Calu3 (cell line): ENCODE measurements around the gene SLC1A6. TPM values are rescaled to one million over a fixed set of nuclear protein-coding genes. Genes with fewer than 3 reads are reported as not detected.

Experiments
- BruUV-seq: library from RNA; stranded (reverse); fragments of 400-500 nt; replicated peaks from 2 replicates; lab custom pipeline; 2021; lab: Mats Ljungman, UMichigan
- CTCF ChIA-PET: fragments of 300-600 bp; sonication (Branson Sonifier 250); formaldehyde crosslinking; loops from one replicate; lab custom pipeline; 2022; ENCODE audit warnings: antibody characterized with exemption; lab: Charles Lee
- DNase-seq: peaks from one replicate; pipeline ENCODE4 v3.0.0; 2022
- H3K27ac Mint-ChIP-seq: one replicate; pipeline ENCODE4 v1.8.0; 2022; ENCODE audit warnings: mixed read lengths; ENCODE audit not compliant: unreplicated experiment
- H3K27me3 Mint-ChIP-seq: one replicate; pipeline ENCODE4 v1.8.0; 2022; ENCODE audit warnings: mixed read lengths; ENCODE audit not compliant: unreplicated experiment
- H3K36me3 Mint-ChIP-seq: one replicate; pipeline ENCODE4 v1.8.0; 2022; ENCODE audit warnings: mild to moderate bottlenecking, moderate library complexity, mixed read lengths; ENCODE audit not compliant: insufficient read depth, unreplicated experiment
- H3K4me1 Mint-ChIP-seq: one replicate; pipeline ENCODE4 v1.8.0; 2022; ENCODE audit warnings: mild to moderate bottlenecking, low read depth, mixed read lengths; ENCODE audit not compliant: unreplicated experiment
- H3K4me3 Mint-ChIP-seq: one replicate; pipeline ENCODE4 v1.8.0; 2022; ENCODE audit warnings: mild to moderate bottlenecking, low read depth, moderate library complexity, mixed read lengths; ENCODE audit not compliant: unreplicated experiment
- H3K9me3 Mint-ChIP-seq: one replicate; pipeline ENCODE4 v1.8.0; 2022; ENCODE audit warnings: low read depth, mixed read lengths; ENCODE audit not compliant: unreplicated experiment
- intact Hi-C: fragments of 100-400 bp; cut with micrococcal nuclease; formaldehyde crosslinking; loops from one replicate; pipeline ENCODE4 v1.10.0; 2022; ENCODE audit not compliant: unreplicated experiment
- total RNA-seq: library from RNA; stranded (reverse); gene quantifications from 2 replicates; pipeline ENCODE4 v1.2.3, GENCODE V29; 2022
- TF ChIP-seq, protein P1 (sequence below): fragments of 200-600 bp; IDR thresholded peaks from one replicate; pipeline ENCODE4 v1.8.0; 2022; ENCODE audit warnings: antibody characterized with exemption; ENCODE audit not compliant: unreplicated experiment

Gene SLC1A6
- total RNA-seq, 1 experiment from 2014 or later = not detected

- Mint-ChIP-seq H3K36me3 (no peaks in the 10 kb centered on the region), H3K4me3 (no peak overlapping the region), H3K27me3 (peaks cover 15% of the 10 kb centered on the region), H3K4me1 (no peaks in the 10 kb centered on the region), H3K9me3 (peaks cover 3% of the 10 kb centered on the region), H3K27ac (no peak overlapping the region)
- intact Hi-C loops = no loop called here
- DNase-seq = no peak
- TF ChIP-seq, protein P1, sequence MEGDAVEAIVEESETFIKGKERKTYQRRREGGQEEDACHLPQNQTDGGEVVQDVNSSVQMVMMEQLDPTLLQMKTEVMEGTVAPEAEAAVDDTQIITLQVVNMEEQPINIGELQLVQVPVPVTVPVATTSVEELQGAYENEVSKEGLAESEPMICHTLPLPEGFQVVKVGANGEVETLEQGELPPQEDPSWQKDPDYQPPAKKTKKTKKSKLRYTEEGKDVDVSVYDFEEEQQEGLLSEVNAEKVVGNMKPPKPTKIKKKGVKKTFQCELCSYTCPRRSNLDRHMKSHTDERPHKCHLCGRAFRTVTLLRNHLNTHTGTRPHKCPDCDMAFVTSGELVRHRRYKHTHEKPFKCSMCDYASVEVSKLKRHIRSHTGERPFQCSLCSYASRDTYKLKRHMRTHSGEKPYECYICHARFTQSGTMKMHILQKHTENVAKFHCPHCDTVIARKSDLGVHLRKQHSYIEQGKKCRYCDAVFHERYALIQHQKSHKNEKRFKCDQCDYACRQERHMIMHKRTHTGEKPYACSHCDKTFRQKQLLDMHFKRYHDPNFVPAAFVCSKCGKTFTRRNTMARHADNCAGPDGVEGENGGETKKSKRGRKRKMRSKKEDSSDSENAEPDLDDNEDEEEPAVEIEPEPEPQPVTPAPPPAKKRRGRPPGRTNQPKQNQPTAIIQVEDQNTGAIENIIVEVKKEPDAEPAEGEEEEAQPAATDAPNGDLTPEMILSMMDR = no peak
- BruUV-seq = no TSS peak
- CTCF ChIA-PET = no interaction called here
These were observed 20.4 kb downstream of the SLC1A6 start for GRCh38 chr19:14959263-14959662.

GRCh38 chr19:14957464-14957863 lies 22.2 kb downstream of the SLC1A6 start:
- Mint-ChIP-seq H3K4me3 (no peak overlapping the region), H3K27me3 (peaks cover 15% of the 10 kb centered on the region), H3K36me3 (no peaks in the 10 kb centered on the region), H3K27ac (no peak overlapping the region), H3K9me3 (no peaks in the 10 kb centered on the region), H3K4me1 (no peaks in the 10 kb centered on the region)
- CTCF ChIA-PET = no interaction called here
- DNase-seq = no peak
- TF ChIP-seq, protein P1 = no peak
- intact Hi-C loops = no loop called here
- BruUV-seq = no TSS peak

- no peaks in the 10 kb centered on the region for H3K4me1 Mint-ChIP-seq
- peaks cover 15% of the 10 kb centered on the region for H3K27me3 Mint-ChIP-seq
- DNase-seq = peak; percentile 2
- BruUV-seq = no TSS peak
- no peaks in the 10 kb centered on the region for H3K9me3 Mint-ChIP-seq
- TF ChIP-seq, protein P1 = no peak
- no peaks in the 10 kb centered on the region for H3K36me3 Mint-ChIP-seq
- intact Hi-C loops = no loop called here
- H3K4me3 Mint-ChIP-seq = no peak overlapping the region
- H3K27ac Mint-ChIP-seq = no peak overlapping the region
- CTCF ChIA-PET = interaction anchor here (0.6 kb wide), 1 partner anchor 517 kb away, joined by 3 read pairs; no protein-coding TSS in a partner anchor
These were observed 25.5 kb downstream of the SLC1A6 start for GRCh38 chr19:14954071-14954655.

GRCh38 chr19:14952767-14953166 lies 26.9 kb downstream of the SLC1A6 start:
- no peaks in the 10 kb centered on the region for H3K9me3 Mint-ChIP-seq
- TF ChIP-seq, protein P1 = no peak
- H3K27me3 Mint-ChIP-seq = peaks cover 15% of the 10 kb centered on the region
- H3K36me3 Mint-ChIP-seq = no peaks in the 10 kb centered on the region
- DNase-seq = no peak
- H3K27ac Mint-ChIP-seq = no peak overlapping the region
- CTCF ChIA-PET = interaction anchor here (0.6 kb wide), 1 partner anchor 101 kb away, joined by 3 read pairs; no protein-coding TSS in a partner anchor
- no peak overlapping the region for H3K4me3 Mint-ChIP-seq
- intact Hi-C loops = no loop called here
- no peaks in the 10 kb centered on the region for H3K4me1 Mint-ChIP-seq
- BruUV-seq = no TSS peak
